Karpas-422 (cell line): ENCODE data around the gene CACNA1I. TPM values are rescaled to one million over a fixed set of nuclear protein-coding genes. Genes with fewer than 3 reads are reported as not detected.
A peak's percentile ranks its signal among the peaks of the same experiment; 100 is the strongest.

Source experiments
- DNase-seq: peaks from one replicate; pipeline ENCODE4 v3.0.0-alpha.2; 2015
- H2AFZ ChIP-seq: fragments of 200-600 bp; sonication (generic); 2 replicates; pipeline ENCODE4 v1.6.1; 2014; ENCODE audit warnings: antibody characterized with exemption, low read length, mixed read lengths
- H3K27ac ChIP-seq: fragments of 200-600 bp; sonication (generic); 2 replicates; pipeline ENCODE4 v1.5.1; 2014; ENCODE audit warnings: mild to moderate bottlenecking, low read length, moderate library complexity
- H3K27me3 ChIP-seq: fragments of 200-600 bp; sonication (generic); 2 replicates; pipeline ENCODE4 v1.6.1; 2014; ENCODE audit warnings: low read length, mixed read lengths
- H3K36me3 ChIP-seq: fragments of 200-600 bp; sonication (generic); 2 replicates; pipeline ENCODE4 v1.6.1; 2014; ENCODE audit warnings: low read length, mixed read lengths; ENCODE audit not compliant: insufficient read depth
- H3K4me1 ChIP-seq: fragments of 200-600 bp; sonication (generic); 2 replicates; pipeline ENCODE4 v1.6.1; 2014; ENCODE audit warnings: mild to moderate bottlenecking, low read length, mixed read lengths
- H3K4me2 ChIP-seq: fragments of 200-600 bp; sonication (generic); 2 replicates; pipeline ENCODE4 v1.6.1; 2014; ENCODE audit warnings: low read length, low read depth, mild to moderate bottlenecking; ENCODE audit not compliant: poor library complexity, severe bottlenecking
- H3K4me3 ChIP-seq: fragments of 200-600 bp; sonication (generic); 2 replicates; pipeline ENCODE4 v1.5.1; 2014; ENCODE audit warnings: mild to moderate bottlenecking, antibody characterized with exemption, low read length, mixed read lengths
- H3K79me2 ChIP-seq: fragments of 200-600 bp; sonication (generic); 2 replicates; pipeline ENCODE4 v1.6.1; 2014; ENCODE audit warnings: mild to moderate bottlenecking, low read length, mixed read lengths
- H3K9ac ChIP-seq: fragments of 200-600 bp; sonication (generic); 2 replicates; pipeline ENCODE4 v1.6.0; 2014; ENCODE audit warnings: low read length
- H3K9me2 ChIP-seq: fragments of 200-600 bp; sonication (generic), shearing (Covaris generic); replicated peaks from 2 replicates; pipeline ENCODE4 v1.6.0; 2014; ENCODE audit warnings: mild to moderate bottlenecking, low read length, moderate library complexity; ENCODE audit not compliant: insufficient read depth
- H3K9me3 ChIP-seq: fragments of 300-700, 200-600 bp; sonication (generic); 2 replicates; pipeline ENCODE4 v1.6.1; 2014; ENCODE audit warnings: low read length, mixed read lengths
- H4K20me1 ChIP-seq: fragments of 200-600 bp; sonication (generic); 2 replicates; pipeline ENCODE4 v1.6.1; 2014; ENCODE audit warnings: mild to moderate bottlenecking, antibody characterized with exemption, low read length, low read depth; ENCODE audit not compliant: insufficient read depth
- total RNA-seq: library from RNA; depleted of rRNA; stranded (reverse); fragments of >200 nt; shearing (Covaris generic); gene quantifications from 2 replicates; pipeline ENCODE4 v1.2.3, GENCODE V29; 2014; ENCODE audit warnings: low replicate concordance

CACNA1I gene
- total RNA-seq, 1 experiment from 2014 or later, result not detected

DNA sequence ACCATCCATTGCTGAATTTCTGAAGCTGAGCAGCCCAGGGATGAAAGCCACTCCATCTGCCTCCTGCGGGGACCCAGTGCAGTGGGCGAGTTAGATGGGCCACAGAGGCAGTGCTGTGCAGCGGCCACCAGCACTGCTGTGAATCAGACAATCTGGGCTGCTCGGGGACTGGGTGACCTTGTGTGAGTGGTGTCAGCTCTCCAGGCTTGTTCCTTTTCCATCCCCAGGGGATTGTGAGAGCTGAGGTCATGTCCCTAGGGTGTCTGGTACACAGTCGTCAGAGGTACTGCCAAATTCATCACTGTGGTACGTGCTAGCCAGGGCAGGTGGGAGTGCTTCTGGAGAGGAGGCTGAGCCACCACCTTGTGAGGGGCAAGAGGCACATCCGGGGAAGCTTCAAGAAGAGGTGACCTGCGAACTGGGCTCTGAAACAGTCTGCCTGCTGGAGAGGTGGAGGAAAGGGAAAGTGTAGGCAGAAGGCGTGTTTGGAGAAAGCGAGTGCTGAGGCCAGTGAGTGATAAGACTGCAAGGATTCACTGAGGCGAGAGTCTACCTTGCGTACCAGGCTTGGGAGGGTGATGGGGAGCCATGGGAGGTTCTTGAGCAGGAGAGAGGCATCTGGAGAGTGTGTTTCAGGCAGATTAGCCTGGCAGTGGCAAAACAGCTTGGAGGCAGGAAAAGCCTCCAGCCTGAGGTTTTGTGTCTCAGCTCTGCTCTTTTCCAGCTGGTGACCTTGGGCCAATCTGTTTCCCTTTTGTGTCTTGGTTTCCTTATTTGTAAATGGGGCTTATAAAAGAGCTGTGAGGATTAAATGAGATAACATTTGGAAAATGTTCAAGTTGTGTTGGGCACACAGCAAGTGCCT lies 22.7 kb downstream of the CACNA1I start:
- Histone ChIP-seq H3K4me1 (no peaks in the 10 kb centered on the region), H3K36me3 (no peaks in the 10 kb centered on the region), H3K9ac (no peak overlapping the region), H3K27me3 (no peaks in the 10 kb centered on the region), H3K4me2 (no peak overlapping the region), H2AFZ (no peak overlapping the region), H3K9me3 (no peaks in the 10 kb centered on the region), H3K9me2 (no peaks in the 10 kb centered on the region), H3K4me3 (no peak overlapping the region), H3K27ac (no peak overlapping the region), H3K79me2 (no peaks in the 10 kb centered on the region), H4K20me1 (no peaks in the 10 kb centered on the region; the same call in 1 of the 2 replicates)
- DNase-seq, result peak; percentile 55

DNA sequence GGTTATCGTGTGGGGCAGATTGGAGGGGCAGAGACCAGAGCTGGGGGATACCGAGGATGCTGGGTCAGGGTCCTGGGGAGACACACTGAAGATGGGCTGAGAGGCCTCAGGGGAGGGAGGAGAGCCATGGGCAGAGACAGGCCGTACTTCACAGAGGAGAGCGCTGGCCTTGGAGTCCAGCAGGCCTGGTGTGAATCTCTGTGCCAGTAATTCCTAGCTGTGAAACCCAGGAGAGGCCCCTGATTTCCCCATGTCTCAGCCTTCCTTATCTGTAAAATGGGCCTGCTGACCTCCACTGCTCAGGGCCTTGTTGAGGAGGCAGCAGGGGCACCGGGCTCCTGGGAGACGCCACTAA lies 23.4 kb downstream of the CACNA1I start:
- no peak overlapping the region for H3K9ac ChIP-seq
- DNase-seq, result no peak
- H2AFZ ChIP-seq, result no peak overlapping the region
- no peaks in the 10 kb centered on the region for H3K9me3 ChIP-seq
- no peaks in the 10 kb centered on the region for H3K27me3 ChIP-seq
- no peak overlapping the region for H3K27ac ChIP-seq
- H3K4me1 ChIP-seq, result no peaks in the 10 kb centered on the region
- no peaks in the 10 kb centered on the region for H3K36me3 ChIP-seq
- H3K4me3 ChIP-seq, result no peak overlapping the region
- no peak overlapping the region for H3K4me2 ChIP-seq
- H3K9me2 ChIP-seq, result no peaks in the 10 kb centered on the region
- no peaks in the 10 kb centered on the region; the same call in 1 of the 2 replicates for H4K20me1 ChIP-seq
- no peaks in the 10 kb centered on the region for H3K79me2 ChIP-seq

DNA sequence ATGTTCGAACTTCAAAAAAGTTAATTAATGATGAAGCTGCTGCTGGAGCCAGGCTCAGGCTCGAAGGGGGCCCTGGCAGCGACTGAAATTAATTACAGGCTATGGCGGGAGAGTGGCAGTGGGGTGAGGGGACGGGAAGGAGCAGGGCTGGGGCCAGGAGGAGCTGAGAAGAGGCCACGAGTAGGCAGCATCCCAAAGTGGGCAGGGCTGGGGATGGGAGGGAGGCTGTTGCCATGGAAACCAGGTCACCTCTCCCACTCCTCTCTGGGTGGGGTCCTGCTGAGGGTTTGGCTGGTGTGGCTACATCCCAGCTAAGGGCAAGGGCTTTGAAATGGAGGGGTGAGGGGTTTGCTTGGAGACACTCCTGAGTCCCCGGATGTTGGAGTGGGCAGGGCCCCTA lies 23.9 kb downstream of the CACNA1I start:
- Histone ChIP-seq H4K20me1 (no peaks in the 10 kb centered on the region; the same call in 1 of the 2 replicates), H3K9ac (no peak overlapping the region), H3K4me2 (no peak overlapping the region), H3K27ac (no peak overlapping the region), H3K4me1 (no peaks in the 10 kb centered on the region), H3K36me3 (no peaks in the 10 kb centered on the region), H3K27me3 (no peaks in the 10 kb centered on the region), H3K4me3 (no peak overlapping the region), H3K79me2 (no peaks in the 10 kb centered on the region), H3K9me3 (no peaks in the 10 kb centered on the region), H2AFZ (no peak overlapping the region), H3K9me2 (no peaks in the 10 kb centered on the region)
- no peak for DNase-seq

DNA sequence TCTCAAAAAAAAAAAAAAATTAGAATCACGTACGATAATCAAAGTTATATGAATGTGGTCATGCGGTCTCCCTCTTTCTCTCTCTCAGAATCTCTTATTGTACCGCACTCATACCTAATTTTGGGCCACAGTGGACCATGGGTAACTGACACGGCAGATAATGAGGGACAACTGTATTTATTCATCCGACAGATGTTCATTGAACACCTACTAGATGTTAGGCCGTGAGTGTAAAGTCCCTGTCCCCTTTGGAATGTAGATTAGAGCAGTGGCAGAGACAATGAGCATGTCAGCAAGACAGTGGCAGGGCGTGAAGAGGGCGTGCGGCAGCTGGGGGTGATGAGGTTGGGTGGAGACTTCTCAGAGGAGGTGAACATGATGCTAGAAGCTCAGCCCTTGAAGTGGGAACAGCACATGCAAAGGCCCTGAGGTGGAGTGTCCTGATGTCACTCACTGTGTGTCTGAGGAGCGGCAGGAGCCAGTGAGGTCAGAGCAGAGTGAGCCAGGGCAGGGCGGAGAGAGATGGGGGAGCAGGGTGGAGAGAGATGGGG lies 25.1 kb downstream of the CACNA1I start:
- H3K4me1 ChIP-seq, result peaks cover 6% of the 10 kb centered on the region
- DNase-seq, result no peak
- H2AFZ ChIP-seq, result no peak overlapping the region
- H3K9me3 ChIP-seq, result no peaks in the 10 kb centered on the region
- H3K9ac ChIP-seq, result no peak overlapping the region
- H3K36me3 ChIP-seq, result no peaks in the 10 kb centered on the region
- H3K9me2 ChIP-seq, result no peaks in the 10 kb centered on the region
- no peak overlapping the region for H3K27ac ChIP-seq
- no peaks in the 10 kb centered on the region for H3K79me2 ChIP-seq
- H3K4me3 ChIP-seq, result no peak overlapping the region
- no peaks in the 10 kb centered on the region; the same call in 1 of the 2 replicates for H4K20me1 ChIP-seq
- H3K4me2 ChIP-seq, result no peak overlapping the region
- H3K27me3 ChIP-seq, result no peaks in the 10 kb centered on the region

GRCh38 chr22:39596601-39597000 lies 26.0 kb downstream of the CACNA1I start:
- no peak overlapping the region for H3K4me2 ChIP-seq
- H2AFZ ChIP-seq, result no peak overlapping the region
- no peaks in the 10 kb centered on the region; the same call in 1 of the 2 replicates for H4K20me1 ChIP-seq
- H3K9ac ChIP-seq, result no peak overlapping the region
- H3K27me3 ChIP-seq, result no peaks in the 10 kb centered on the region
- no peaks in the 10 kb centered on the region for H3K36me3 ChIP-seq
- no peak for DNase-seq
- H3K27ac ChIP-seq, result no peak overlapping the region
- peaks cover 14% of the 10 kb centered on the region for H3K4me1 ChIP-seq
- no peaks in the 10 kb centered on the region for H3K79me2 ChIP-seq
- no peak overlapping the region for H3K4me3 ChIP-seq
- H3K9me2 ChIP-seq, result no peaks in the 10 kb centered on the region
- H3K9me3 ChIP-seq, result no peaks in the 10 kb centered on the region

DNA sequence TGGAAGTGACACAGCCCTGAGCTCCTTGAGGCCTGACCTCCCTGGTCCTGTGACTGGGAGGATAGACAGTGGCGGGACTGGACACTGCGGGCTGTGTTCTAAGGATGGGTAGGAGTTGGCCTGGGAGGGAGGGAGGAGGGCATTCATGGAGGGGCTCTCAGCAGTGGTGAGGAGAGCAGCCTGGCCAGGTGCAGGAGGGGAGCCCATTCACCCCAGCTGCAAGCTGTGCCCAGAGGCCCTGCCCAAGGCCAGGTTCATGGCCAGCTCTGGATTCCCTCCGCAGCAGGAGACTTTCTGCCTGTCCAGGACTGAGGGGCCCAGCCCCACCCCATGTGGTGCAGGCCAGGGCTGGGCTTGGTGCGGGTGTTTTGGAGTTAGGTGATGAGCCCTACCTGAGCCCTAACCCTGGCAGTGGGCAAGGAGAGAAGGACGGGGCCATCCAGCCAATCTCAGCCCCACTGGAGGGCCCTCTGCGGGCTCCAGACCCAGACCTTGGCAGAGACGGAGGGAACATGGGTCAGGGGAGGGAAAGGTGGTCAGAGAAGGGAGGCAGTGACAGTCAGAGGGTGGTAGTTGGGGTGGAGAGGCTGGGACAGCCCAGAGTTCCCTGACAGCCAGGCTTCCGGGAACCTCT lies 26.8 kb downstream of the CACNA1I start:
- H3K9me2 ChIP-seq, result no peaks in the 10 kb centered on the region
- H3K9ac ChIP-seq, result no peak overlapping the region
- no peak overlapping the region for H3K4me3 ChIP-seq
- no peaks in the 10 kb centered on the region for H3K27me3 ChIP-seq
- H3K27ac ChIP-seq, result no peak overlapping the region
- no peak for DNase-seq
- no peaks in the 10 kb centered on the region for H3K9me3 ChIP-seq
- no peaks in the 10 kb centered on the region for H3K79me2 ChIP-seq
- H3K4me1 ChIP-seq, result peaks cover 14% of the 10 kb centered on the region
- no peaks in the 10 kb centered on the region; the same call in 1 of the 2 replicates for H4K20me1 ChIP-seq
- no peak overlapping the region for H2AFZ ChIP-seq
- no peaks in the 10 kb centered on the region for H3K36me3 ChIP-seq
- no peak overlapping the region for H3K4me2 ChIP-seq

DNA sequence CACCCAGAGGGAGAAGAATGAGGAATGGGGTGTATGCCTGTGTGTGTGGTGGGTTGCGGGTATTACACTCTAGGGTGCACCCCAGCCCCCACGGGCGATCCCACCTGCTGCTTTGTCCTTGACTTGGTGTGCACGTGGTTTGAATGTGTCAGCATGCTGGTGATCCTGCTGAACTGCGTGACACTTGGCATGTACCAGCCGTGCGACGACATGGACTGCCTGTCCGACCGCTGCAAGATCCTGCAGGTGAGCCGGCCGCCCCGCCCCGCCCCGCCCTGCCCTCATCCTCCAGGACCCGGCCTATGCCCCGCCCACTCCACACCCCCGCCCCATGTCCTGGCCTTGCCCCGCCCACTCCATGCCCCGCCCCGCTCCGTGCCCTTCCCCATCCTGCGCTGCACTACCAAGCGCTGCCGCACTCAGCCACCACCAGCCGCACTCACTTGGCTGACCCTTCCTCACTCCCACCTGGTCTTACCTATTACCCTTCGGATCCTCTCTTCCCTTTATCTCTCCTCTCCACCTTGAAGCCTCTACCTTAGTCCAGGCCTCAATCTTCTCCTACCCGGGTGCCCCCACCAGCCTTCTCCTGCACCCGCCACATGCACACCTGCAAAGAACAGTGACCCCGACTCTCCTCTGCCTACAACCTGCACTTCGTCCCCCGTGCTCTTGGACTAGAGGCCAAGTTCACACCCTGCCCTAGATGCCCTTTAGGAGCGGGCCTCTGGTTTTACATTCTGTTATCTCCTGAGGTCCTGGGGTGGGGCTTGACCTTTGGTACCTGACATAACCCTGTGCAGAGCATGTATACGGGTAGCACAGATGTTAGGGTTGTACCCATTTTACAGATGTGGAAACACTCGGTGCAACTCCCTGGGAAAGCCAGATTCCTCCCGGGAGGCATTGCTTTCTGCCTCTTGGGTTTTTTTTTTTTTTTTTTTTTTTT lies 27.7 kb downstream of the CACNA1I start:
- H3K27me3 ChIP-seq, result no peaks in the 10 kb centered on the region
- no peak for DNase-seq
- no peak overlapping the region for H2AFZ ChIP-seq
- H4K20me1 ChIP-seq, result no peaks in the 10 kb centered on the region; the same call in 1 of the 2 replicates
- no peaks in the 10 kb centered on the region for H3K79me2 ChIP-seq
- H3K9ac ChIP-seq, result no peak overlapping the region
- H3K4me1 ChIP-seq, result peaks cover 14% of the 10 kb centered on the region
- no peaks in the 10 kb centered on the region for H3K9me2 ChIP-seq
- H3K36me3 ChIP-seq, result no peaks in the 10 kb centered on the region
- H3K4me2 ChIP-seq, result no peak overlapping the region
- H3K4me3 ChIP-seq, result no peak overlapping the region
- H3K27ac ChIP-seq, result no peak overlapping the region
- H3K9me3 ChIP-seq, result no peaks in the 10 kb centered on the region
